ES-I3 (cell line): ENCODE data around the gene AMN.

Experiments
- H3K36me3 ChIP-seq: 2 replicates; pipeline ENCODE4 v1.6.1; 2013; ENCODE audit warnings: mild to moderate bottlenecking, low read length, control low read depth, moderate library complexity; ENCODE audit not compliant: insufficient read depth
- H3K4me1 ChIP-seq: 2 replicates; pipeline ENCODE4 v1.6.1; 2013; ENCODE audit warnings: mild to moderate bottlenecking, control low read depth, low read length; ENCODE audit not compliant: insufficient read depth
- H3K9ac ChIP-seq: 2 replicates; pipeline ENCODE4 v1.6.1; 2013; ENCODE audit warnings: low read depth, mild to moderate bottlenecking, low read length, moderate library complexity
- H3K9me3 ChIP-seq: 2 replicates; pipeline ENCODE4 v1.6.1; 2013; ENCODE audit warnings: mild to moderate bottlenecking, low read length, moderate library complexity; ENCODE audit not compliant: control insufficient read depth, insufficient read depth

AMN gene

DNA sequence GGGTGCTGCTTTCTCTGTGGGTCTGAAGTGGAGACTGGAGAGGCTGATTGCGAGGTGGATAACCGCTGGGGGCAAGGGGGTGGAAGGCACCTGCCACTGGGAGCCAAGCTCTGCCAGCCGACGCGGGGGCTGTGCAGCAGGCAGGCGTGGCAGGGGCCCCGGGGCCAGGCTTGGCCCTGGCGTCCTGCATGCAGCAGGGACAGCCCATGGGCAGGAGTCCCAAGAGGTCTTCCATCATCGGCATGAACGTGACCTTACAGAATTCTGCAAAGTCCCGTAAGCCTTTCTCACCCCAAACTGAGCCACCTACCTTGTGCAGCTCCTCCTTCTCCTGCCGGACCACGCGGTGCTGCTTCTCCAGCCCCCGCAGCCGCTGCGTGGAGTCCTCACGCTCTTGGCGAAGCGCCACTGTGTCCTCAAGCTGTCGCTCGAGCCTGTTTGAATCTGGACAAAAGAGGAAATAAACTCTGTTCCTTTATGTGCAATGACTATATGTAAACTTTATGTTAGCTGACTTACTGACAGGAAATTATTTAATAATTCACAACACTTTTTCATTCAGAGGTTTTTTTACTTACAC lies 51.3 kb downstream of the AMN start:
- no peaks in the 10 kb centered on the region for H3K9me3 ChIP-seq
- H3K4me1 ChIP-seq: no peaks in the 10 kb centered on the region
- H3K9ac ChIP-seq: no peak overlapping the region
- H3K36me3 ChIP-seq: peaks cover 29% of the 10 kb centered on the region

DNA sequence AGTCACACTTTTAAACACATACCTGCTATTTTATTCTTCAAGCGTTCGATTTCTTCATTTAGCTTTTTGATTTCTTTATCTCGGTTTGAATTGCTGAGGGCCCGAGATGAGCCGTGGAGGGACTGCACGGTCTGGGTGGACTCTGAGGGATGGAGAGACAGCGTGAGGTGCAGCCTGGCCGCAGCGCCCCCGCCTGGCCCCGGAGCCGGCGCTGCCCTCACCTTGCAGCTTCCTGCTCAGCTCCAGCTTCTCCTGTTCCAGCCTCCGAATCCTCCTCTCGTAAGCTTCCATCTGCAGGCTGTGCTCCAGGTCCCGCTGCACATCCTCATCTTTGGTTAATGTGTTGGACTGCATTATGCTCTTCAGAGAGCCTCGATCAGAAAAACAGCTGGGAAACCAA lies 53.2 kb downstream of the AMN start:
- peaks cover 35% of the 10 kb centered on the region for H3K36me3 ChIP-seq
- no peak overlapping the region for H3K9ac ChIP-seq
- H3K9me3 ChIP-seq: no peaks in the 10 kb centered on the region
- no peaks in the 10 kb centered on the region for H3K4me1 ChIP-seq

DNA sequence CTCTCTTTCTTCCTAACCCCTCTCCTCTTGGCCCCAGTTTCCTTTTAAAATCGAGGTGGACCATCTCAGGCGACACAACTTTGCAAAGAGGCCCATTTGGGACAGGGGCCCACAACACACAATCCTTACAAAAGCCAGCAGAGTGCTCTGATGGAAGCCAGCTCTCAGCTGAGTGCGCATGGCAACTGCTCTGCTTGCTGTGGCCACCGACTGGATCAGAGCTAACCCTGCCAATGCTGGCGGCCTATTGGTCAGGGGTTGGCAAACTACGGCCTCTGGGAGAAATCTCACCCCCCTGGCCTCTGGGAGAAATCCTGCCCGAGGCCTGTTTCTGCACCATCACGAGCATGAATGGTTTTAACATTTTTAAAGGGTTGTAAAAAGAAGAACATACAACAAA lies 55.0 kb downstream of the AMN start:
- H3K36me3 ChIP-seq: peaks cover 32% of the 10 kb centered on the region
- no peak overlapping the region for H3K9ac ChIP-seq
- no peaks in the 10 kb centered on the region for H3K4me1 ChIP-seq
- H3K9me3 ChIP-seq: no peaks in the 10 kb centered on the region

DNA sequence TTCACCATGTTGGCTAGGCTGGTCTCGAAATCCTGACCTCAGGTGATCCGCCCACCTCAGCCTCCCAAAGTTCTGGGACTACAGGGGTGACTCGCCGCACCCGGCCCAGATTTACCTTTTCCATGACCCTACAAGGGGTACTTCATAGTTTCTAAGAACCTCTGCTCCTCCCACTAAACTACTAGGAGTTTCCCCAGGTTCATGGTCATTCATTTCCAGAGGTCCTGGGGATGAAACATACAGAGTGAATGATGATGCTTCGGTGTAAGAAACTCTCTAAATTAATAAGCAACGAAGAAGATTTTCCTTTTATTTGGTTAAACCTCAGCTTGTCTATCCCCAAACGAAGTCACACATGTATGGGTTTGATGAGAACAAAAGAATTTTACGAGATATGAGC lies 56.9 kb downstream of the AMN start:
- Histone ChIP-seq H3K36me3 (peaks cover 45% of the 10 kb centered on the region), H3K9me3 (no peaks in the 10 kb centered on the region), H3K9ac (no peak overlapping the region), H3K4me1 (no peaks in the 10 kb centered on the region)

DNA sequence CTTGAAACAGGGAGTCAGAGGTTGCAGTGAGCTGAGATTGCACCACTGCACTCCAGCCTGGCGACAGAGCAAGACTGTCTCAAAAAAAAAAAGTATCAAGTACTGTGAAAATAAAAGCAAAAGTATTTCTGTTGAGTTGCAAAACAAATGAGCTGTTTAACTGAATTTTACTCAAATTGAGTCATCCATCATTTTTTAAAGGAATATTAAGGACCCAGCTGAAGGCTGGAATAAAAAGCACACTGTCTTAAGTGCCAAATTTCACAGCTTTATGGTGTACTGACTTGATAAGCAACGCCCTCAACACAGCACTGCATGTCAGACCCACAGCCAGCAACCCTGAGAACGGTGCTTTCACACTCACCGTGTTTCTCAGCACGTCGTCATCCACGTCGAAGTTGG lies 57.9 kb downstream of the AMN start:
- peaks cover 49% of the 10 kb centered on the region for H3K36me3 ChIP-seq

More for the DNA sequence above, 57.9 kb downstream of the AMN start:
- Histone ChIP-seq H3K4me1 (no peaks in the 10 kb centered on the region), H3K9me3 (no peaks in the 10 kb centered on the region), H3K9ac (no peak overlapping the region)
